Ascending aorta (tissue), 2 donors: ENCODE data around the gene ATP11B. TPM values are rescaled to one million over a fixed set of nuclear protein-coding genes. Genes with fewer than 3 reads are reported as not detected.

Source experiments
- DNase-seq, 2 donors: peaks; one replicate each; pipeline ENCODE4 v3.0.0-alpha.2; 2019; ENCODE audit warnings: low spot score in 2 of 2
- H3K27ac ChIP-seq, 2 donors: fragments of 200-600 bp; sonication (generic); one replicate each; pipeline ENCODE4 v1.5.1; 2016 to 2017; ENCODE audit warnings: mild to moderate bottlenecking in 1 of 2
- H3K27me3 ChIP-seq: fragments of 200-600 bp; sonication (generic); one replicate; pipeline ENCODE4 v1.5.1; 2017
- H3K36me3 ChIP-seq, 2 donors: fragments of 200-600 bp; sonication (generic); one replicate each; pipeline ENCODE4 v1.5.1; 2016
- H3K4me1 ChIP-seq, 2 donors: fragments of 200-600 bp; sonication (generic); one replicate each; pipeline ENCODE4 v1.5.1; 2016 to 2017; ENCODE audit warnings: mild to moderate bottlenecking in 1 of 2
- H3K4me3 ChIP-seq, 2 donors: fragments of 200-600 bp; sonication (generic); one replicate each; pipeline ENCODE4 v1.5.1; 2016 to 2017; ENCODE audit warnings: mild to moderate bottlenecking in 1 of 2
- H3K9me3 ChIP-seq, 2 donors: fragments of 200-600 bp; sonication (generic); one replicate each; pipeline ENCODE4 v1.5.1; 2016
- intact Hi-C: fragments of 100-400 bp; cut with DNase I; formaldehyde crosslinking; loops from one replicate; pipeline ENCODE4 v1.15.1; 2023
- total RNA-seq: library from RNA; depleted of rRNA; stranded (reverse); fragments of >200 nt; gene quantifications from one replicate; pipeline ENCODE4 v1.1.0, GENCODE V29; 2016
- TF ChIP-seq, protein P1 (sequence below), 3 experiments: fragments of 200-600 bp in 2 of 3; fragments of 450-650 bp in 1 of 3; sonication (generic) in 2 of 3; IDR thresholded peaks; one replicate each; pipeline ENCODE4 v1.5.1; 2016 to 2019; ENCODE audit warnings: antibody characterized with exemption in 3 of 3, mild to moderate bottlenecking in 1 of 3, moderate library complexity in 1 of 3

ATP11B gene
- total RNA-seq = 117 TPM

DNA sequence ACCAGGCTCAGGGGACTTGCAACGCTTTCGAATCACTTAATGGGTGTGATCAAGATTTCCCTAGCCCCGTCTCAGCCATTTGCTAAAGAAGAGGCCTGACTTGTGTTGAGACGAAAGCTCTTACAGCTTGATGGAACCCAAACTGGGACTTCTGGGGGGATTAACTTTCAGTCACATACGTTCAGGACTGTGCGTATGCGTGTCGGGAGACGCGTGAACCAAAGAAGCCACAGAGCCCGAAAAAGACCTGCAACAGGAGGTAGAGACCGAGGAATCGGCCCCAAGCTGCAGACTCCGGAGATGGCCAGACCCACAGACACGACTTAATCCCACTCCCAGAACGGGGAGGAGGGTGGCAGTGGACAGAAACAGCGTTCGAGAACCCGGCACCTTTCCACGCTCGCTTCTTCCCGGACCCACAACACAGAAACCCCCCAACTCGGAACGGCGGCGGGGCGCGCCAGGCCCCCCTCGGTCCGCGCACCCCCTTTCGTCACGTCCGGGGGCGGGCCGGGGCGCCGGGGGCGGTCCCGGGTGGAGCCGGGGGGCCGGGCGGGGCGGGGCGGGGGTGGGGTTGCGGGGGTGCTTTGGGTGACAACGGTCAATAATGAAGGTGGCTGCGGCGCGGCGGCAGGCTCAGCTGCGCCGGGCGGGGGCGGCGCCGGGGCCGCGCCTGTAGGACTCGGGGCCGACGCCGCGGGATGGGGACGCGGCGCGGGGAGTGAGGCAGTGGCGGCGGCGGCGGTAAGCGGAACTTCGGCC lies at the start of gene ATP11B:
ATP11B (plus strand) TSS at position 604 of the 762 bp plus-strand sequence. CDS start 256 bp downstream, outside the sequence.
- no peaks in the 10 kb centered on the region for H3K27me3 ChIP-seq
- peak; percentile 23 to 83 for DNase-seq
- peak within 1 kb of the TSS; percentile 85 to 96 for H3K27ac ChIP-seq
- H3K36me3 ChIP-seq = no peaks in the 10 kb centered on the region
- H3K4me3 ChIP-seq = peak within 1 kb of the TSS; percentile 74 to 89
- intact Hi-C loops = loop anchor here (5.0 to 10.0 kb wide), 3 partner anchors 189 to 844 kb away; partner anchors contain the start of genes DCUN1D1, KLHL24 and MCCC1
- no peaks in the 10 kb centered on the region for H3K9me3 ChIP-seq
- peaks cover 0 to 18% of the 10 kb centered on the region in 2 donors for H3K4me1 ChIP-seq
- TF ChIP-seq, protein P1, sequence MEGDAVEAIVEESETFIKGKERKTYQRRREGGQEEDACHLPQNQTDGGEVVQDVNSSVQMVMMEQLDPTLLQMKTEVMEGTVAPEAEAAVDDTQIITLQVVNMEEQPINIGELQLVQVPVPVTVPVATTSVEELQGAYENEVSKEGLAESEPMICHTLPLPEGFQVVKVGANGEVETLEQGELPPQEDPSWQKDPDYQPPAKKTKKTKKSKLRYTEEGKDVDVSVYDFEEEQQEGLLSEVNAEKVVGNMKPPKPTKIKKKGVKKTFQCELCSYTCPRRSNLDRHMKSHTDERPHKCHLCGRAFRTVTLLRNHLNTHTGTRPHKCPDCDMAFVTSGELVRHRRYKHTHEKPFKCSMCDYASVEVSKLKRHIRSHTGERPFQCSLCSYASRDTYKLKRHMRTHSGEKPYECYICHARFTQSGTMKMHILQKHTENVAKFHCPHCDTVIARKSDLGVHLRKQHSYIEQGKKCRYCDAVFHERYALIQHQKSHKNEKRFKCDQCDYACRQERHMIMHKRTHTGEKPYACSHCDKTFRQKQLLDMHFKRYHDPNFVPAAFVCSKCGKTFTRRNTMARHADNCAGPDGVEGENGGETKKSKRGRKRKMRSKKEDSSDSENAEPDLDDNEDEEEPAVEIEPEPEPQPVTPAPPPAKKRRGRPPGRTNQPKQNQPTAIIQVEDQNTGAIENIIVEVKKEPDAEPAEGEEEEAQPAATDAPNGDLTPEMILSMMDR (IDR thresholded peaks at IDR 0.05) = no peak

DNA sequence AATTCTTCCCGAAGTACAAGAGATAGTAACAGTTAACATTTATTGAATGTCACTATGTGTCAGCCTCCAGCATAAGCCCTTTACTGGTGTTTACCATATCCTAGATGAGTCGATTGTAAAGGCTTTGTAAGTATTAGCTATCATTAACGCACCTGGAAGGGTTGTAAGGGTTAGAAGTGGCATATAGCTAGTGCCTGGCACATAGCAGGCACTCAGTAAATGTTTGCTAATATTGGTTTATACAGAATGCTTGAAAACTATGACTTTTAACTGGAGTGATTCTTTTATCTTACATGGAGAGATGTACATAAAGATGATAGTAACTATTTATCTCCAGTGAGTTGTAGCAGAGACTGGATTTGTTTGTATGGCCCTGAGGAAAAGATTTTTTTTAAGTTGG lies 46.3 kb upstream of the ATP11B start:
- TF ChIP-seq, protein P1 (IDR thresholded peaks at IDR 0.05) = no peak
- DNase-seq = no peak
- no peak overlapping the region for H3K27ac ChIP-seq
- intact Hi-C loops = no loop called here
- no peaks in the 10 kb centered on the region for H3K36me3 ChIP-seq
- H3K4me3 ChIP-seq = no peak overlapping the region
- no peaks in the 10 kb centered on the region for H3K27me3 ChIP-seq
- H3K4me1 ChIP-seq = no peaks in the 10 kb centered on the region
- no peaks in the 10 kb centered on the region for H3K9me3 ChIP-seq

DNA sequence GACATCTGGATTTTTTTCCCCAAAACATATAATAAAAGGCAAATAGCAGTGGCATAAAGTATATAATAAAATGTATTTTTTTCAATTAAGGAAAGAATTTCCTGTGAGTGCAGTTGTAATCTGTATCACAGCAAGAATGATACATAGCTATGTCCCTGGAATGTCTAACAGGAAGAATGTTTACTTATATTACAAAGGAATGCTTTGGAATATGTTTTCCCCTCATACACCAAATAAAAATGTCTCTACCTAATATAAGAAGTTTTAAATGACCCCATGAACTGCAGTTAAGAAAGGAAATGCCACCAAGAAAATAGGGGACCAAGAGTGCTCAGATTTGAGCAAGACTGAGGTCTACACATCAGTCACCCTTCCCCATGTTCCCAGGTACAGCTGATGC lies 38.0 kb upstream of the ATP11B start:
- intact Hi-C loops = no loop called here
- H3K27me3 ChIP-seq = no peaks in the 10 kb centered on the region
- TF ChIP-seq, protein P1 (IDR thresholded peaks at IDR 0.05) = no peak
- no peaks in the 10 kb centered on the region for H3K36me3 ChIP-seq
- H3K4me3 ChIP-seq = no peak overlapping the region
- H3K4me1 ChIP-seq = no peaks in the 10 kb centered on the region
- H3K9me3 ChIP-seq = no peaks in the 10 kb centered on the region
- no peak for DNase-seq
- no peak overlapping the region for H3K27ac ChIP-seq

DNA sequence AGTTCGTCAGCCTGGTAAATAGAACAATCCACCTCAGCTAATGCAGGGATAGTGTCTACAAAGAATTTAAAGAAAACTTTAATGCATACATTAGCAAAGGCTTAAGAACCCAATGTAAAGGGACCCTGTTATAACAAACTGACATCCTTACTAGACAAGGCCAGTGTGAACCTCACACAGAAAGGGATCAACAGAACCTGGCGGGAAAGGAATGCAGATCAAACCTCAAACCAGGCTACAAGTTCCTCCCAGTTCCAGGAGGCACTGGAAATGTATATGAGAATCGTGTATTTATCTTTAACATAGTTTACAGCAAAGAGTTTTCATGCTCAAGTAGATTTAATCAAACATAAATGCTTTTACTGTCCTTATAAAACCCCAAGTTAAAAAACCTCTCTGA lies 37.6 kb upstream of the ATP11B start:
- DNase-seq = no peak
- no peaks in the 10 kb centered on the region for H3K4me1 ChIP-seq
- no peaks in the 10 kb centered on the region for H3K27me3 ChIP-seq
- no peaks in the 10 kb centered on the region for H3K9me3 ChIP-seq
- H3K4me3 ChIP-seq = no peak overlapping the region
- no peaks in the 10 kb centered on the region for H3K36me3 ChIP-seq
- no peak overlapping the region for H3K27ac ChIP-seq
- TF ChIP-seq, protein P1 (IDR thresholded peaks at IDR 0.05) = no peak
- intact Hi-C loops = no loop called here

DNA sequence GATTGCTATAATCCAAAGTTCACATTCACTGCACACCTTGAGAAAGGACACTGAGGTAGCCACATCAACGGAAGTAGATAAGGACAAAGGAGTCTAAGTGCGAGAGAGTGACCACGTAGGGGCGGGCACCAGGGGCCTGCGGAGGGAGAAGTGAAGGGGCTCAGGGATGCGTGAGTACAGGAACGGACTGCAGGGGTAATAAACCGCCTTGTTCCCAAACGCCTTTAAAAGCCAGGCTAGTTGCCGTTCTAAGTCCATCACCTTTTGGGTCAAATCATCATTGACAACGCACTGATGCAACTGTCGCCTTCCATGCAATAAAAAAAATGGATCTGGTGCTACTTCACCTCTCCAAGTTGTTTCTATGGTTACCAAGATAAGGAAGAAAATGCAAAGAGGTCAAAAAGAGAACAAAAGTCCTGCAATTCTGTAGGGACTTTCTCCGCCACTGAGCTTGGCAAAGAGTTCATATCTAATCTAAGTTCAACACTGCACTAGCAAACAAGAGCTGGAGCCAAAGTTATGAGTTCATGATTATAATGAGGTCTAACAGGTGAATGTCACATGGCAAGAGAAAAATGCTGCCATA lies 32.6 kb upstream of the ATP11B start:
- Histone ChIP-seq H3K27ac (no peak overlapping the region), H3K4me3 (no peak overlapping the region), H3K4me1 (no peaks in the 10 kb centered on the region), H3K36me3 (no peaks in the 10 kb centered on the region), H3K27me3 (no peaks in the 10 kb centered on the region), H3K9me3 (no peaks in the 10 kb centered on the region)
- intact Hi-C loops = no loop called here
- TF ChIP-seq, protein P1 (IDR thresholded peaks at IDR 0.05) = no peak
- no peak for DNase-seq
